Endothelial cell of umbilical vein (primary cell): Measurements from ENCODE around the gene TPK1.

Source experiments
- EZH2 ChIP-seq: IDR thresholded peaks from 2 replicates; pipeline ENCODE4 v1.6.1; 2012; ENCODE audit warnings: borderline replicate concordance, low read depth, mild to moderate bottlenecking, moderate library complexity, low read length, inconsistent platforms; ENCODE audit not compliant: severe bottlenecking
- FOS ChIP-seq: IDR thresholded peaks from 2 replicates; pipeline ENCODE4 v1.6.1; 2011; ENCODE audit warnings: mild to moderate bottlenecking, low read length, moderate library complexity, borderline replicate concordance; ENCODE audit not compliant: insufficient read depth
- JUN ChIP-seq: IDR thresholded peaks from 2 replicates; pipeline ENCODE4 v1.6.1; 2011; ENCODE audit warnings: borderline replicate concordance, low read depth; ENCODE audit not compliant: insufficient read length, insufficient read depth
- MAX ChIP-seq: IDR thresholded peaks from 2 replicates; pipeline ENCODE4 v1.6.1; 2011; ENCODE audit not compliant: insufficient read depth, insufficient read length
- POLR2A ChIP-seq: IDR thresholded peaks from 2 replicates; pipeline ENCODE4 v1.6.1; 2012; ENCODE audit warnings: low read depth, mild to moderate bottlenecking, control low read depth, low read length
- TF ChIP-seq, protein P1 (sequence below), 2 donors: IDR thresholded peaks; 1 replicate in 1 of 2; 2 replicates in 1 of 2; pipeline ENCODE4 v1.5.1; 2011; ENCODE audit warnings: low read length in 2 of 2, mild to moderate bottlenecking in 2 of 2, moderate library complexity in 2 of 2, control low read depth in 1 of 2, inconsistent platforms in 1 of 2, low read depth in 1 of 2; ENCODE audit not compliant: insufficient read depth in 1 of 2; ENCODE audit errors: extremely low read depth in 1 of 2

DNA sequence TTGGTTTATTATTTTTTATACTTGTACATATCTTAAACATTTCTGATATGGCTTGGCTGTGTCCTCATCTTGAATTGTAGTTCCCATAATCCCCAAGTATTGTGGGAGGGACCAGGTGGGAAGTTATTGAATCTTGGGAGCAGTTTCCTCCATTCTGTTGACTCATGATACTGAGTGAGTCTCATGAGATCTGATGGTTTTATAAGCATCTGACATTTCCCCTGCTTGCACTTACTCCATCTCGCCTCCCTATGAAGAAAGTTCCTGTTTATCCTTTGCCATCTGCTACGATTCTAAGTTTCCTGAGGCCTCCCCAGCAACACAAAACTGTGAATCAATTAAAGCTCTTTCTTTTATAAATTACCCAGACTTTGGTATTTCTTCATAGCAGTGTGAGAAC is 207.7 kb downstream of the TPK1 start:
- TF ChIP-seq JUN (no peak), POLR2A (no peak), EZH2 (no peak), MAX (no peak), FOS (no peak)
- TF ChIP-seq, protein P1, sequence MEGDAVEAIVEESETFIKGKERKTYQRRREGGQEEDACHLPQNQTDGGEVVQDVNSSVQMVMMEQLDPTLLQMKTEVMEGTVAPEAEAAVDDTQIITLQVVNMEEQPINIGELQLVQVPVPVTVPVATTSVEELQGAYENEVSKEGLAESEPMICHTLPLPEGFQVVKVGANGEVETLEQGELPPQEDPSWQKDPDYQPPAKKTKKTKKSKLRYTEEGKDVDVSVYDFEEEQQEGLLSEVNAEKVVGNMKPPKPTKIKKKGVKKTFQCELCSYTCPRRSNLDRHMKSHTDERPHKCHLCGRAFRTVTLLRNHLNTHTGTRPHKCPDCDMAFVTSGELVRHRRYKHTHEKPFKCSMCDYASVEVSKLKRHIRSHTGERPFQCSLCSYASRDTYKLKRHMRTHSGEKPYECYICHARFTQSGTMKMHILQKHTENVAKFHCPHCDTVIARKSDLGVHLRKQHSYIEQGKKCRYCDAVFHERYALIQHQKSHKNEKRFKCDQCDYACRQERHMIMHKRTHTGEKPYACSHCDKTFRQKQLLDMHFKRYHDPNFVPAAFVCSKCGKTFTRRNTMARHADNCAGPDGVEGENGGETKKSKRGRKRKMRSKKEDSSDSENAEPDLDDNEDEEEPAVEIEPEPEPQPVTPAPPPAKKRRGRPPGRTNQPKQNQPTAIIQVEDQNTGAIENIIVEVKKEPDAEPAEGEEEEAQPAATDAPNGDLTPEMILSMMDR (IDR thresholded peaks at IDR 0.05; ENCODE audit: extremely low read depth in 1 of 2, insufficient read depth in 1 of 2, low read depth in 1 of 2, low read length in 2 of 2): no peak
